SU-DHL-6 (cell line): ENCODE measurements around the gene SPTBN1.

Source experiments
- CTCF ChIP-seq: fragments of 200-600 bp; sonication (generic); IDR thresholded peaks from one replicate; pipeline ENCODE4 v1.5.1; 2017; ENCODE audit warnings: antibody characterized with exemption, mild to moderate bottlenecking, low read length, moderate library complexity; ENCODE audit not compliant: insufficient read depth, poor library complexity, severe bottlenecking
- EZH2phosphoT487 ChIP-seq: fragments of 200-600 bp; sonication (generic), shearing (Covaris generic); conservative IDR thresholded peaks from 2 replicates; pipeline ENCODE4 v1.6.1; 2018; ENCODE audit warnings: mild to moderate bottlenecking, antibody characterized with exemption, low read length, moderate library complexity, mixed read lengths

GRCh38 chr2:54663424-54664030 is 207.4 kb downstream of the SPTBN1 start:
- TF ChIP-seq CTCF (no peak), EZH2phosphoT487 (no peak)
